ENCODE data around the gene CNTNAP5.

GRCh38 chr2:124382067-124382618, 357.1 kb downstream of the CNTNAP5 start:
- TF ChIP-seq CTCF (IDR thresholded peaks at IDR 0.05) (no peak), REST (IDR thresholded peaks at IDR 0.05; ENCODE audit: insufficient read depth in 1 of 2, low read depth in 2 of 2, low read length in 1 of 2) (no peak)
